ENCODE measurements around the gene HNF1A.

GRCh38 chr12:120964298-120964697 lies 14.0 kb upstream of the HNF1A start:
- TF ChIP-seq EP300 (IDR thresholded peaks at IDR 0.05) (no peak), CTCF (IDR thresholded peaks at IDR 0.05) (no peak)
